H1 (cell line): ENCODE measurements around the gene PDCD7. TPM values are rescaled to one million over a fixed set of nuclear protein-coding genes. Genes with fewer than 3 reads are reported as not detected.
A peak's percentile ranks its signal among the peaks of the same experiment; 100 is the strongest.

ENCODE experiments used
- CTCF ChIA-PET: fragments of 300-600 bp; sonication (Branson Sonifier 250); formaldehyde crosslinking; loops from one replicate; lab custom pipeline; 2021; ENCODE audit not compliant: partially characterized antibody; lab: Charles Lee
- POLR2A ChIA-PET: fragments of 300-600 bp; sonication (Branson Sonifier 250); formaldehyde crosslinking; loops from one replicate; lab custom pipeline; 2021; ENCODE audit warnings: inconsistent platforms; ENCODE audit not compliant: partially characterized antibody; lab: Charles Lee
- DNase-seq, 2 experiments: peaks; one replicate each; pipeline versions ENCODE4 v3.0.0 to v3.0.0-alpha.2; 2010 to 2022; ENCODE audit warnings: low spot score in 2 of 2, low read depth in 1 of 2, mixed read lengths in 1 of 2
- FAIRE-seq: peaks from 2 replicates; lab custom pipeline; 2011; peaks lifted over from hg19 to GRCh38; lab: Jason Lieb, UNC
- H2AFZ ChIP-seq: 2 replicates; pipeline ENCODE4 v1.8.1; 2012; ENCODE audit warnings: low read length, inconsistent platforms
- H2AK5ac ChIP-seq: 2 replicates; pipeline ENCODE4 v1.6.1; 2013; ENCODE audit warnings: low read depth, low read length
- H2BK120ac ChIP-seq: replicated peaks from 2 replicates; pipeline ENCODE3; 2013; ENCODE audit warnings: low read depth, low read length, inconsistent platforms
- H2BK12ac ChIP-seq: 2 replicates; pipeline ENCODE4 v1.6.1; 2013; ENCODE audit warnings: low read depth, low read length
- H2BK15ac ChIP-seq: 2 replicates; pipeline ENCODE4 v1.6.1; 2013; ENCODE audit warnings: low read length
- H2BK20ac ChIP-seq: 2 replicates; pipeline ENCODE4 v1.6.1; 2013; ENCODE audit warnings: low read length
- H2BK5ac ChIP-seq: 2 replicates; pipeline ENCODE4 v1.6.1; 2013; ENCODE audit warnings: low read depth, low read length
- H3K14ac ChIP-seq: 2 replicates; pipeline ENCODE4 v1.6.1; 2013; ENCODE audit warnings: inconsistent platforms; ENCODE audit not compliant: insufficient read length
- H3K18ac ChIP-seq: 2 replicates; pipeline ENCODE4 v1.6.1; 2013; ENCODE audit warnings: low read length; ENCODE audit errors: extremely low read depth
- H3K23ac ChIP-seq: 2 replicates; pipeline ENCODE4 v1.6.1; 2013; ENCODE audit warnings: inconsistent platforms; ENCODE audit not compliant: insufficient read length
- H3K23me2 ChIP-seq: 2 replicates; pipeline ENCODE4 v1.6.1; 2013; ENCODE audit warnings: low read depth, low read length
- H3K27ac ChIP-seq: 2 replicates; pipeline ENCODE4 v1.6.1; 2011; ENCODE audit warnings: low read depth, low read length, inconsistent platforms
- H3K27me3 ChIP-seq, 4 experiments: replicated peaks in 1 of 4; 1 replicate in 1 of 4; 2 replicates in 3 of 4; pipeline versions ENCODE4 v1.6.1 to v1.8.1; 2011 to 2013; ENCODE audit warnings: low read length in 3 of 4, mild to moderate bottlenecking in 3 of 4, inconsistent platforms in 2 of 4, mixed read lengths in 2 of 4, moderate library complexity in 1 of 4; ENCODE audit not compliant: control insufficient read depth in 3 of 4, insufficient read depth in 3 of 4; ENCODE audit errors: extremely low read depth in 1 of 4
- H3K36me3 ChIP-seq, 4 experiments: 2 replicates each; pipeline versions ENCODE4 v1.6.1 to v1.8.1; 2011 to 2013; ENCODE audit warnings: mild to moderate bottlenecking in 4 of 4, low read length in 3 of 4, moderate library complexity in 2 of 4, control low read depth in 1 of 4, inconsistent platforms in 1 of 4; ENCODE audit not compliant: insufficient read depth in 4 of 4, control insufficient read depth in 2 of 4
- H3K4ac ChIP-seq: replicated peaks from 2 replicates; pipeline ENCODE3; 2013; ENCODE audit warnings: low read length, low read depth, mixed read lengths, inconsistent platforms; ENCODE audit not compliant: insufficient read length
- H3K4me1 ChIP-seq, 4 experiments: replicated peaks in 1 of 4; 1 replicate in 1 of 4; 2 replicates in 3 of 4; pipeline versions ENCODE4 v1.6.1 to v1.8.1; 2011 to 2013; ENCODE audit warnings: low read length in 3 of 4, inconsistent platforms in 2 of 4, mixed read lengths in 1 of 4; ENCODE audit not compliant: insufficient read depth in 4 of 4, control insufficient read depth in 3 of 4
- H3K4me2 ChIP-seq, 2 experiments: 2 replicates each; pipeline versions ENCODE4 v1.6.1 to v1.8.1; 2011 to 2013; ENCODE audit warnings: low read depth in 2 of 2, low read length in 2 of 2, control low read depth in 1 of 2, inconsistent platforms in 1 of 2, mild to moderate bottlenecking in 1 of 2; ENCODE audit not compliant: insufficient read depth in 1 of 2
- H3K4me3 ChIP-seq, 4 experiments: fragments of 200-600, 300-600 bp in 1 of 4; sonication (generic), shearing (Covaris generic), sonication (Bioruptor Twin) in 1 of 4; 2 replicates each; pipeline versions ENCODE4 v1.5.1 to v1.8.1; 2011 to 2016; ENCODE audit warnings: low read length in 4 of 4, low read depth in 3 of 4, control low read depth in 2 of 4, inconsistent platforms in 2 of 4, mild to moderate bottlenecking in 2 of 4, mixed read lengths in 1 of 4, moderate library complexity in 1 of 4; ENCODE audit not compliant: insufficient read depth in 2 of 4; ENCODE audit errors: extremely low read depth in 1 of 4
- H3K56ac ChIP-seq: replicated peaks from 2 replicates; pipeline ENCODE3; 2013; ENCODE audit warnings: low read depth, mild to moderate bottlenecking, mixed read lengths, low read length, inconsistent platforms; ENCODE audit not compliant: insufficient read length
- H3K79me1 ChIP-seq: 2 replicates; pipeline ENCODE4 v1.6.1; 2013; ENCODE audit warnings: low read depth, low read length, control low read depth
- H3K79me2 ChIP-seq, 2 experiments: 2 replicates each; pipeline versions ENCODE4 v1.6.1 to v1.8.1; 2012 to 2013; ENCODE audit warnings: low read length in 2 of 2, mild to moderate bottlenecking in 2 of 2, inconsistent platforms in 1 of 2; ENCODE audit not compliant: insufficient read depth in 2 of 2, control insufficient read depth in 1 of 2
- H3K9ac ChIP-seq, 4 experiments: replicated peaks in 1 of 4; 1 replicate in 1 of 4; 2 replicates in 3 of 4; pipeline versions ENCODE4 v1.6.1 to v1.8.1; 2011 to 2013; ENCODE audit warnings: low read depth in 3 of 4, low read length in 3 of 4, control low read depth in 2 of 4, mild to moderate bottlenecking in 2 of 4, moderate library complexity in 2 of 4, inconsistent platforms in 1 of 4; ENCODE audit errors: extremely low read depth in 1 of 4
- H3K9me3 ChIP-seq, 2 experiments: 2 replicates each; pipeline versions ENCODE4 v1.6.1 to v1.8.1; 2012 to 2013; ENCODE audit warnings: mild to moderate bottlenecking in 2 of 2, moderate library complexity in 2 of 2, control low read depth in 1 of 2, inconsistent platforms in 1 of 2, low read depth in 1 of 2, low read length in 1 of 2, mixed read lengths in 1 of 2; ENCODE audit not compliant: insufficient read depth in 2 of 2
- H4K20me1 ChIP-seq, 2 experiments: replicated peaks in 1 of 2; 2 replicates each; pipeline versions ENCODE3 to v1.8.1; 2011 to 2013; ENCODE audit warnings: inconsistent platforms in 2 of 2, low read length in 2 of 2, mild to moderate bottlenecking in 1 of 2; ENCODE audit not compliant: insufficient read depth in 2 of 2, control insufficient read depth in 1 of 2
- H4K5ac ChIP-seq: 2 replicates; pipeline ENCODE4 v1.6.1; 2013; ENCODE audit warnings: low read length, low read depth, mixed read lengths, inconsistent platforms; ENCODE audit not compliant: insufficient read length
- H4K8ac ChIP-seq: 2 replicates; pipeline ENCODE4 v1.8.0; 2013; ENCODE audit warnings: mild to moderate bottlenecking, moderate library complexity, low read length, inconsistent platforms; ENCODE audit not compliant: insufficient read depth; ENCODE audit errors: extremely low read depth
- H4K91ac ChIP-seq: replicated peaks from 2 replicates; pipeline ENCODE3; 2013; ENCODE audit warnings: low read length, mixed read lengths, inconsistent platforms; ENCODE audit not compliant: insufficient read length
- CTBP2 ChIP-seq: IDR thresholded peaks from 2 replicates; pipeline ENCODE4 v1.7.0; 2011; ENCODE audit warnings: borderline replicate concordance, mild to moderate bottlenecking, moderate library complexity, mixed read lengths, low read length; ENCODE audit not compliant: insufficient read depth, insufficient read length
- EGR1 ChIP-seq: IDR thresholded peaks from 2 replicates; pipeline ENCODE4 v1.6.1; 2011; ENCODE audit warnings: low read depth, low read length, borderline replicate concordance
- FOSL1 ChIP-seq: IDR thresholded peaks from 2 replicates; pipeline ENCODE4 v1.6.1; 2011; ENCODE audit warnings: mild to moderate bottlenecking, low read depth, low read length, moderate library complexity; ENCODE audit not compliant: insufficient read depth
- GTF2F1 ChIP-seq: IDR thresholded peaks from 2 replicates; pipeline ENCODE4 v1.6.1; 2012; ENCODE audit warnings: low read depth, low read length, improper control_type of control experiment, borderline replicate concordance
- KDM1A ChIP-seq: fragments of 200-600, 300-600 bp; sonication (generic); IDR thresholded peaks from 2 replicates; pipeline ENCODE4 v1.7.1; 2016; ENCODE audit warnings: mild to moderate bottlenecking, low read length, borderline replicate concordance
- POLR2AphosphoS5 ChIP-seq: IDR thresholded peaks from 2 replicates; pipeline ENCODE4 v1.6.1; 2011; ENCODE audit warnings: low read depth, low read length
- POU5F1 ChIP-seq: IDR thresholded peaks from 2 replicates; pipeline ENCODE4 v1.6.1; 2011; ENCODE audit warnings: low read depth, mild to moderate bottlenecking, low read length, moderate library complexity
- SIX5 ChIP-seq: IDR thresholded peaks from 2 replicates; pipeline ENCODE4 v1.6.1; 2011; ENCODE audit warnings: mild to moderate bottlenecking, low read depth, low read length
- SP1 ChIP-seq: IDR thresholded peaks from 2 replicates; pipeline ENCODE4 v1.6.1; 2011; ENCODE audit warnings: low read depth, low read length
- TAF7 ChIP-seq: optimal IDR thresholded peaks from 2 replicates; pipeline ENCODE3; 2011; ENCODE audit warnings: low read depth, mild to moderate bottlenecking, inconsistent platforms, low read length, moderate library complexity, borderline replicate concordance
- TCF12 ChIP-seq: IDR thresholded peaks from 2 replicates; pipeline ENCODE4 v1.6.1; 2011; ENCODE audit warnings: low read depth, mild to moderate bottlenecking, low read length
- WGBS, 2 experiments: shearing (Covaris generic) in 1 of 2; methylation state at CpG; one replicate each; pipeline versions ENCODE4 v1.1.6 to v1.1.7; 2013 to 2015; ENCODE audit warnings: low lambda C conversion rate in 2 of 2, mixed read lengths in 2 of 2, inconsistent platforms in 1 of 2, low coverage in 1 of 2, missing lambda C conversion rate in 1 of 2; ENCODE audit not compliant: insufficient replicate concordance in 2 of 2, insufficient coverage in 1 of 2, insufficient read length in 1 of 2; ENCODE audit errors: extremely low coverage in 1 of 2, missing lambda C conversion rate in 1 of 2; 5-methylcytosine and 5-hydroxymethylcytosine counted together
- polyA plus RNA-seq, 7 experiments: library from polyadenylated mRNA; depleted of rRNA in 3 of 7; stranded (reverse) in 5 of 7; unstranded in 2 of 7; fragments of >200 nt in 5 of 7; fragments of 200-250 nt in 2 of 7; gene quantifications; 1 replicate in 5 of 7; 2 replicates in 1 of 7; 4 replicates in 1 of 7; pipeline versions ENCODE4 v1.2.1 to v1.2.3, GENCODE V29; 2011 to 2013; ENCODE audit warnings: missing spikeins in 2 of 7, mixed read lengths in 2 of 7
- total RNA-seq: library from RNA; stranded (reverse); fragmentation: NEBNext Ultra II Directional; extraction: Animal tissue kit (Norgen Biotek cat#: 25700); gene quantifications from 2 replicates; pipeline ENCODE4 v1.2.1, GENCODE V29; 2021
- TF ChIP-seq, protein P1 (sequence below): IDR thresholded peaks from 2 replicates; pipeline ENCODE4 v1.6.1; 2012; ENCODE audit warnings: low read length, inconsistent platforms

PDCD7 gene
- total and polyA plus RNA-seq, 2 of the 8 experiments (the other 6 are each of a cell fraction or from before 2014, with no cell fraction given): 11.5 to 25.6 TPM

DNA sequence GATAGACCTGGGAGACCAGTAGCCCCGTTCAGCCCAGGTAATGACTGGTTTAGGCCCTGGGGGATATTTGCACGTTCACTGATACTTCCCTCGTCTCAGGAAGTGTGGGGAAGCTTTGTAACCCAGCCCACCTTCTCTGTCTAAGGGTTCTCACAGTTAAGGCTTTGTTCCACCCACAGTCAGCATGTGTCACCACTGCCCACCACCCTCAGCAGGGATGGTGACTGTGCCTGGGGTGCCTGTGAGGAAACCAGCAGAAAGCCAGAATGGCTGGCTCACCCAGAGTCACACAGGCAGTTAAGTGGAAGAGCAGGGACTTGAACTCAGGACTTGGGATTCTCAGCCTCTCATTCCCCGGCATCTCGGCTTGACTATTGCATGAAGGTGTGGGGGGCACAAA, 51.9 kb downstream of the PDCD7 start:
- H3K23ac ChIP-seq: no peak overlapping the region
- no peaks in the 10 kb centered on the region for H4K20me1 ChIP-seq
- FAIRE-seq: no peak
- POLR2A ChIA-PET: interaction anchor here (2.1 to 14.5 kb wide), 2 partner anchors 15 to 21 kb away, joined by 4 to 93 read pairs; partner anchors contain the start of gene RASL12
- 0 out of 2 replicates have a peak overlapping the region, but pooled peaks have one; percentile 17 for H3K18ac ChIP-seq
- H2BK15ac ChIP-seq: peak overlapping the region; percentile 83
- H3K4ac ChIP-seq: peak overlapping the region; percentile 9
- H2BK12ac ChIP-seq: peak overlapping the region; percentile 71
- peak overlapping the region in 1 of 2 experiments; percentile 60; a peak in 1 of 4 replicates for H3K4me2 ChIP-seq
- H2BK5ac ChIP-seq: no peak overlapping the region
- no peak overlapping the region for H2AFZ ChIP-seq
- no peak overlapping the region for H3K14ac ChIP-seq
- no peak overlapping the region for H4K91ac ChIP-seq
- H2BK120ac ChIP-seq: no peak overlapping the region
- peaks cover 0 to 9% (median 8%) of the 10 kb centered on the region in 4 experiments; a peak in 5 of 7 replicates for H3K27me3 ChIP-seq
- no peaks in the 10 kb centered on the region for H3K79me2 ChIP-seq
- H2BK20ac ChIP-seq: peak overlapping the region; percentile 75; the same call in 1 of the 2 replicates
- DNase-seq: no peak
- H2AK5ac ChIP-seq: no peak overlapping the region; the same call in 1 of the 2 replicates
- H3K4me1 ChIP-seq: peaks cover 15 to 28% (median 19%) of the 10 kb centered on the region in 4 experiments
- H4K8ac ChIP-seq: no peak overlapping the region
- H3K9ac ChIP-seq: no peak overlapping the region
- CTCF ChIA-PET: interaction anchor here (0.9 to 32.9 kb wide), 6 partner anchors 13 to 48 kb away, joined by 3 to 1213 read pairs (median 44); partner anchors contain the start of genes RASL12 and SLC51B
- H3K79me1 ChIP-seq: no peaks in the 10 kb centered on the region
- H3K23me2 ChIP-seq: no peaks in the 10 kb centered on the region; the same call in 1 of the 2 replicates
- H4K5ac ChIP-seq: no peak overlapping the region
- H3K9me3 ChIP-seq: no peaks in the 10 kb centered on the region
- H3K56ac ChIP-seq: no peak overlapping the region
- H3K36me3 ChIP-seq: no peaks in the 10 kb centered on the region
- H3K27ac ChIP-seq: no peak overlapping the region
- 94% methylated on average over 5 of the region's 5 CpGs; no CpG with 5 or more reads in 1 of the 2 experiments for WGBS, 2 experiments
- H3K4me3 ChIP-seq: no peak overlapping the region
- no peak for TF ChIP-seq SP1
- TF ChIP-seq SIX5: no peak
- TF ChIP-seq EGR1: no peak
- TF ChIP-seq POU5F1: no peak
- no peak for TF ChIP-seq CTBP2
- no peak for TF ChIP-seq GTF2F1
- TF ChIP-seq, protein P1, sequence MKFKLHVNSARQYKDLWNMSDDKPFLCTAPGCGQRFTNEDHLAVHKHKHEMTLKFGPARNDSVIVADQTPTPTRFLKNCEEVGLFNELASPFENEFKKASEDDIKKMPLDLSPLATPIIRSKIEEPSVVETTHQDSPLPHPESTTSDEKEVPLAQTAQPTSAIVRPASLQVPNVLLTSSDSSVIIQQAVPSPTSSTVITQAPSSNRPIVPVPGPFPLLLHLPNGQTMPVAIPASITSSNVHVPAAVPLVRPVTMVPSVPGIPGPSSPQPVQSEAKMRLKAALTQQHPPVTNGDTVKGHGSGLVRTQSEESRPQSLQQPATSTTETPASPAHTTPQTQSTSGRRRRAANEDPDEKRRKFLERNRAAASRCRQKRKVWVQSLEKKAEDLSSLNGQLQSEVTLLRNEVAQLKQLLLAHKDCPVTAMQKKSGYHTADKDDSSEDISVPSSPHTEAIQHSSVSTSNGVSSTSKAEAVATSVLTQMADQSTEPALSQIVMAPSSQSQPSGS: no peak
- no peak for TF ChIP-seq TAF7
- TF ChIP-seq KDM1A: no peak
- TF ChIP-seq POLR2AphosphoS5: no peak
- no peak for TF ChIP-seq FOSL1
- TF ChIP-seq TCF12: no peak
